ENCODE measurements around the gene ZNF709. TPM values are rescaled to one million over a fixed set of nuclear protein-coding genes. Genes with fewer than 3 reads are reported as not detected.
"Not testable (repeated sequence)": the region's sequence is repeated elsewhere in the genome, so short reads cannot be mapped to it uniquely, and the experiment has no call there.

ZNF709 gene
- total RNA-seq, 2 donors from 2014 or later: 1.3 to 2.0 TPM

GRCh38 chr19:12465211-12465610, 19.4 kb downstream of the ZNF709 start:
- no peaks in the 10 kb centered on the region for H3K27me3 ChIP-seq
- intact Hi-C loops (cut with DNase I): no loop called here
- no peak overlapping the region for H3K27ac ChIP-seq
- no peak overlapping the region for H3K9ac ChIP-seq (ENCODE audit: low read depth in 2 of 2, low read length in 2 of 2)
- H3K4me1 ChIP-seq: no peaks in the 10 kb centered on the region
- DNase-seq: no peak
- H3K36me3 ChIP-seq: no peaks in the 10 kb centered on the region
- no peak overlapping the region for H3K4me3 ChIP-seq
- peaks cover 6% of the 10 kb centered on the region for H3K9me3 ChIP-seq
- TF ChIP-seq CTCF (IDR thresholded peaks at IDR 0.05): no peak

- Histone ChIP-seq H3K4me1 (no peaks in the 10 kb centered on the region), H3K9me3 (peaks cover 6% of the 10 kb centered on the region), H3K9ac (ENCODE audit: low read depth in 2 of 2, low read length in 2 of 2) (no peak overlapping the region), H3K27me3 (no peaks in the 10 kb centered on the region), H3K4me3 (no peak overlapping the region), H3K36me3 (no peaks in the 10 kb centered on the region), H3K27ac (no peak overlapping the region)
- no peak for TF ChIP-seq CTCF (IDR thresholded peaks at IDR 0.05)
- intact Hi-C loops (cut with DNase I): no loop called here
- DNase-seq: no peak
Observed at GRCh38 chr19:12464769-12465168, 19.8 kb downstream of the ZNF709 start.

GRCh38 chr19:12464139-12464538, 20.5 kb downstream of the ZNF709 start:
- H3K4me3 ChIP-seq; intact Hi-C loops (cut with DNase I); H3K27ac ChIP-seq; H3K9ac ChIP-seq (ENCODE audit: low read depth in 2 of 2, low read length in 2 of 2); H3K27me3 ChIP-seq; H3K4me1 ChIP-seq; H3K9me3 ChIP-seq; DNase-seq; H3K36me3 ChIP-seq: not testable (repeated sequence)

GRCh38 chr19:12453495-12453894, 31.1 kb downstream of the ZNF709 start:
- Histone ChIP-seq H3K27ac (no peak overlapping the region), H3K9ac (ENCODE audit: low read depth in 2 of 2, low read length in 2 of 2) (no peak overlapping the region), H3K9me3 (no peaks in the 10 kb centered on the region), H3K4me3 (no peak overlapping the region), H3K4me1 (no peaks in the 10 kb centered on the region), H3K36me3 (no peaks in the 10 kb centered on the region), H3K27me3 (no peaks in the 10 kb centered on the region)
- DNase-seq: peak; percentile 65
- intact Hi-C loops (cut with DNase I): no loop called here
- no peak for TF ChIP-seq CTCF (IDR thresholded peaks at IDR 0.05)

GRCh38 chr19:12450844-12451243, 33.8 kb downstream of the ZNF709 start:
- H3K9ac ChIP-seq (ENCODE audit: low read depth in 2 of 2, low read length in 2 of 2): no peak overlapping the region
- DNase-seq: no peak
- H3K4me1 ChIP-seq: no peaks in the 10 kb centered on the region
- no peak for TF ChIP-seq CTCF (IDR thresholded peaks at IDR 0.05)
- H3K27me3 ChIP-seq: no peaks in the 10 kb centered on the region
- H3K9me3 ChIP-seq: no peaks in the 10 kb centered on the region
- no peak overlapping the region for H3K4me3 ChIP-seq
- no peak overlapping the region for H3K27ac ChIP-seq
- intact Hi-C loops (cut with DNase I): no loop called here
- no peaks in the 10 kb centered on the region for H3K36me3 ChIP-seq

GRCh38 chr19:12448808-12449207, 35.8 kb downstream of the ZNF709 start:
- Histone ChIP-seq H3K4me1 (no peaks in the 10 kb centered on the region), H3K4me3 (no peak overlapping the region), H3K27me3 (no peaks in the 10 kb centered on the region), H3K9ac (ENCODE audit: low read depth in 2 of 2, low read length in 2 of 2) (no peak overlapping the region), H3K9me3 (no peaks in the 10 kb centered on the region), H3K27ac (no peak overlapping the region), H3K36me3 (no peaks in the 10 kb centered on the region)
- no peak for DNase-seq
- intact Hi-C loops (cut with DNase I): no loop called here
- no peak for TF ChIP-seq CTCF (IDR thresholded peaks at IDR 0.05)
